GM19099 (cell line): ENCODE data around the gene TBX3.

Experiments
- POLR2A ChIP-seq: IDR thresholded peaks from 3 replicates; pipeline ENCODE4 v1.6.1; 2011; ENCODE audit warnings: low read depth; ENCODE audit not compliant: insufficient read length; ENCODE audit errors: extremely low read depth

TBX3 gene

GRCh38 chr12:114636723-114637480 is 47.1 kb downstream of the TBX3 start:
- TF ChIP-seq POLR2A, result no peak

DNA sequence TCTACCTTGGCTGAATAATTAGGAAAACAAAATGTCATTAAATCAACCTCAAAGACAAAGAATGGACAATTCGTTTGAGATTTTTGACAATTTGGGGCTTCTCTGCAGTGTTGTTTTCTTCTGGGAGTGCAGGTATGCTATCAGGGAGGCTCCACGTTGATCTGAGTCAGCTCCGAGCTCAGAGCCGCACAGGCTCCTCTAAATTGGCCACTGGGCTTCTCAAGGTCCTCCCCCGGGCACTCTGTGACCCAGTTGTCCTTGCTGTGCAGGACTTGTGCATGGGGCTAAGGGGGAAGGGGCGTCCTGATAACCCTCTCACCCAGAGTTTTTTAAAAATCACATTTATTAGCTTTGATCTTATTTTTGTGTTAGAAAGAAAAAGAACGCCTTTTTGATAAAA is 52.7 kb downstream of the TBX3 start:
- no peak for TF ChIP-seq POLR2A

DNA sequence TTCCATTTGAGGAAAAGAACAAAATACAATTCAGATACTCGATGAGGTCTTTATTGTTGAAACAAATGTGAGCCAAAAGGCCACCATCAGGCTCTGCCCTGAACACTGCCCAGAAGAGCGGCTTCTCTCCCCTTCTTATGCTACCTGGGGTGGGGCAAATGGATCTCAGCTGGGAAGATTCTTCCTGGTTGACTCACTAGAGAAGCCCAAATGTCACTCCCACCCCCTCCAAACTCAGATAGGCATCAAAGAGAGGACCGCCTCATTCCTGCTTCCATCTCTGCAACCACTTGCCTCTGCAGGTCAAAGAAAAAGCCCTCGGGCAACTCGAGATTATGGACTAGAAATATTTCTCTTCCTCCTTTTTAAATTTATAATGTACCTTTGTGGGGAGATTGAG is 55.8 kb downstream of the TBX3 start:
- no peak for TF ChIP-seq POLR2A

GRCh38 chr12:114627393-114627792 is 56.6 kb downstream of the TBX3 start:
- no peak for TF ChIP-seq POLR2A

DNA sequence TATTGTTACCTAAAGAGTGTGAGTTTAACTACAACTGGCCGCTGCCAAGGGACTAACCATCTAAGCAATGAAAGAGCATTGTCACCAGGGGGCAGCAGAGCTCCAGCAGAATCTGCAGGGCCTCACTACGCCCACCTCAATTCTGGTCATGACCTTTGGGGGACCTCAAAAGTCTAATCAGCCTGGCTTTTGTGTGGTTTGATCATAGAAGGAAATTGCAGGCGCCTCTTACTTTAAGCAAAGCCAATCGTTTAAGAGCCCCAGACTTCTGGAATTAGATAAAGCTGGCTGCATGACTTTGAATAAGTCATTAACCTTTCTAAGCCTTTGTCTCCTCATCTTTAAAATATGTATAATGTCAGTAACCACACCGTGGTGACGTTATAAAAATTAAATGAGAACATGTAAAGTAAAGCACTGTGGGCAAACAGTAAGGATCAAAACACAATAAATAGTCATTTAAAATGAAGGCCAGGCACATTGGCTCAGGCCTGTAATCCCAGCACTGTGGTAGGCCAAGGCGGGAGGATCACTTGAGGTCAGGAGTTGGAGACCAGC is 58.6 kb downstream of the TBX3 start:
- TF ChIP-seq POLR2A, result no peak

- TF ChIP-seq POLR2A, result no peak
Measured at GRCh38 chr12:114623737-114624136, 60.2 kb downstream of the TBX3 start.
